Muscle layer of duodenum (tissue), 2 donors: ENCODE measurements around the gene ZSWIM3.
"Not testable (repeated sequence)": the region's sequence is repeated elsewhere in the genome, so short reads cannot be mapped to it uniquely, and the experiment has no call there.

Experiments used
- H3K27ac ChIP-seq: one replicate; pipeline ENCODE4 v1.7.0; 2013; ENCODE audit warnings: mild to moderate bottlenecking, low read length
- H3K27me3 ChIP-seq: one replicate; pipeline ENCODE4 v1.7.0; 2013; ENCODE audit warnings: low read depth, mild to moderate bottlenecking, control low read depth, low read length
- H3K36me3 ChIP-seq, 2 donors: one replicate each; pipeline ENCODE4 v1.7.0; 2013; ENCODE audit warnings: low read length in 2 of 2, control low read depth in 1 of 2, mild to moderate bottlenecking in 1 of 2; ENCODE audit not compliant: insufficient read depth in 2 of 2, control insufficient read depth in 1 of 2
- H3K4me1 ChIP-seq, 2 donors: one replicate each; pipeline ENCODE4 v1.7.0; 2013; ENCODE audit warnings: low read length in 2 of 2, mild to moderate bottlenecking in 2 of 2, control low read depth in 1 of 2, moderate library complexity in 1 of 2; ENCODE audit not compliant: insufficient read depth in 2 of 2, control insufficient read depth in 1 of 2
- H3K4me3 ChIP-seq, 2 donors: one replicate each; pipeline ENCODE4 v1.7.0; 2013; ENCODE audit warnings: low read length in 2 of 2, low read depth in 1 of 2, mild to moderate bottlenecking in 1 of 2
- H3K9me3 ChIP-seq, 2 donors: one replicate each; pipeline ENCODE4 v1.7.0; 2013; ENCODE audit warnings: low read length in 2 of 2, control low read depth in 1 of 2, mild to moderate bottlenecking in 1 of 2; ENCODE audit not compliant: control insufficient read depth in 1 of 2
- donor health status: healthy.

ZSWIM3 gene

DNA sequence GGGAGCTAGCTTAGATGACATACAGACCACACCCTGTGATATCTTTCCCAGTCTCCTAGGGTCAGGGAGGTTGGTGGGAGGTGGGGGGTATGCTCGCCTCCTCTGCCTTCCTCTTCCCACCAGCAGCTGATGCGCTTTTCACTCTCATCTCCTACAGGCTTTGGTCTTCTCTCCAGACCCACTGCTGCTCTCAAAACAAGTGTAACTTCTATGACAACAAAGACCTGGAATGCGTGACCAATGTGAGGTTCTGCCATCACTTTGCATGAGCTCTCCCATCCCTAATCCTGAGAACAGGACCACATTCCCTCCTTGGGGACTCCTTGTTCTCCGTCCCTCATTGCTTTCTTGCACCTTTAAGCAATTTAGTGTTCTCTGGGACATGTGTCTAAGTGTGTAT is 36.4 kb downstream of the ZSWIM3 start:
- peaks cover 28 to 49% of the 10 kb centered on the region in 2 donors for H3K36me3 ChIP-seq
- H3K27ac ChIP-seq, result no peak overlapping the region
- no peaks in the 10 kb centered on the region for H3K27me3 ChIP-seq
- no peak overlapping the region for H3K4me3 ChIP-seq
- no peaks in the 10 kb centered on the region for H3K9me3 ChIP-seq
- H3K4me1 ChIP-seq, result peaks cover 12 to 30% of the 10 kb centered on the region in 2 donors

- Histone ChIP-seq H3K36me3 (peaks cover 30 to 56% of the 10 kb centered on the region in 2 donors), H3K4me3 (no peak overlapping the region), H3K9me3 (no peaks in the 10 kb centered on the region), H3K27ac (no peak overlapping the region), H3K27me3 (no peaks in the 10 kb centered on the region), H3K4me1 (peaks cover 12 to 20% of the 10 kb centered on the region in 2 donors)
Measured at GRCh38 chr20:45894797-45895196, 37.4 kb downstream of the ZSWIM3 start.

DNA sequence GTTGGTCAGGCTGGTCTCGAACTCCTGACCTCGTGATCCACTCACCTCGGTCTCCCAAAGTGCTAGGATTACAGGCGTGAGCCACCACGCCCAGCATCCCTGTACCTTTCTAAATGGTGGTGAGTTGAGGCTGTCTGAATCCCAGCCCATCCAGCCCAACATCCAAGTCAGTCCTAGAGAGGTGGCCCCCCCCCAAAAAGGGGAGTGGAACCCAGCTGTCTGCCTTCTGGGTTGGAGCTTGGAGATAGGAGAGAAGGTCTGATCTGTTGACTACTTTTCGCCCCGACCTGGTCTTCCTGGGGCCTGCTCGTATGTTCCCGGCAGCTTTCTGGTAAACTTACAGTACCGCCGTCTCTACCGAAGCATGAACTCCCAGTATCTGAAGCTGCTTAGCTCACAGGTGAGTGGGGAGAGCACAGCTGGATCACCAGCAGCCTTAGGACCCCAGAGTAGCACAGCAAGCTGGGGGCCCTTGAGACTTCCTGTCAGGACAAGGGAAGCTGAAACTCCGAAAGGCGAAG is 39.3 kb downstream of the ZSWIM3 start:
- peaks cover 12 to 14% of the 10 kb centered on the region in 2 donors for H3K4me1 ChIP-seq
- no peak overlapping the region for H3K27ac ChIP-seq
- no peaks in the 10 kb centered on the region for H3K27me3 ChIP-seq
- H3K36me3 ChIP-seq, result peaks cover 30 to 60% of the 10 kb centered on the region in 2 donors
- no peaks in the 10 kb centered on the region for H3K9me3 ChIP-seq
- no peak overlapping the region for H3K4me3 ChIP-seq

DNA sequence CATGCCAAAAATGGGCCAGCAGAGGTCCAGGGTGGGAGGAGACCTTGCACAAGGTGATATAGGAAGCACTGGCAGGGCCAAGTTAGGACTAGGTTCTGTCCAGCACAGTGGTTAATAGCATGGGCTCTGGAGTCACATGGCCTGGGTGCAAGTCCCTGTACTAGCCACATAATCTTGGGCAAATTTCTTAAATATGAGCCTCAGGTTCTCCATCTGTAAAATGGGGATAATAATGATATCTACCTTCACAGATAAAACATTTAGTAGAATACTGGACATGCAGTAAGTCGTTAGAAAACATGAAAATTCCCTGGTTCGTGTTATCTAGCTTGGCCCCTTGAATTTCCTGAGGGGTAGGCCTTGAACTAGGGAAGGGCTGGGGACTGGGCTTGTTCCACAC is 39.9 kb downstream of the ZSWIM3 start:
- Histone ChIP-seq H3K27ac (no peak overlapping the region), H3K9me3 (no peaks in the 10 kb centered on the region), H3K36me3 (peaks cover 30 to 65% of the 10 kb centered on the region in 2 donors), H3K4me1 (peaks cover 8 to 9% of the 10 kb centered on the region in 2 donors), H3K4me3 (no peak overlapping the region), H3K27me3 (no peaks in the 10 kb centered on the region)

DNA sequence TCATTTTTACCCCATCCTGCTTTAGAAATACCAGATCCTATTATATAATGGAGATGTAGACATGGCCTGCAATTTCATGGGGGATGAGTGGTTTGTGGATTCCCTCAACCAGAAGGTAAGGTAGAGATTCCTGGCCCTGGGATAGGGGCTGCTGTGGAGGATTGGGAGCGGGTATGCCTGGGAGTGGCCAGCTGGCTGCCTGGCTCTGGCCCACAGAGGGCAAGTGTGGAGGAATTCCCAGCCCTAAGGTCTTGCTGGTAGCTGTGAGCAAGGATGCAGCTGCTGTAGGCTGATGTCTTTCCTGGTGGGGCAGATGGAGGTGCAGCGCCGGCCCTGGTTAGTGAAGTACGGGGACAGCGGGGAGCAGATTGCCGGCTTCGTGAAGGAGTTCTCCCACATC is 40.3 kb downstream of the ZSWIM3 start:
- no peaks in the 10 kb centered on the region for H3K9me3 ChIP-seq
- no peak overlapping the region for H3K27ac ChIP-seq
- H3K36me3 ChIP-seq, result peaks cover 30 to 67% of the 10 kb centered on the region in 2 donors
- peaks cover 5% of the 10 kb centered on the region in 2 donors for H3K4me1 ChIP-seq
- H3K27me3 ChIP-seq, result no peaks in the 10 kb centered on the region
- H3K4me3 ChIP-seq, result no peak overlapping the region

- Histone ChIP-seq H3K27ac (no peak overlapping the region), H3K27me3 (no peaks in the 10 kb centered on the region)
Measured at GRCh38 chr20:45898285-45898684, 40.9 kb downstream of the ZSWIM3 start.

DNA sequence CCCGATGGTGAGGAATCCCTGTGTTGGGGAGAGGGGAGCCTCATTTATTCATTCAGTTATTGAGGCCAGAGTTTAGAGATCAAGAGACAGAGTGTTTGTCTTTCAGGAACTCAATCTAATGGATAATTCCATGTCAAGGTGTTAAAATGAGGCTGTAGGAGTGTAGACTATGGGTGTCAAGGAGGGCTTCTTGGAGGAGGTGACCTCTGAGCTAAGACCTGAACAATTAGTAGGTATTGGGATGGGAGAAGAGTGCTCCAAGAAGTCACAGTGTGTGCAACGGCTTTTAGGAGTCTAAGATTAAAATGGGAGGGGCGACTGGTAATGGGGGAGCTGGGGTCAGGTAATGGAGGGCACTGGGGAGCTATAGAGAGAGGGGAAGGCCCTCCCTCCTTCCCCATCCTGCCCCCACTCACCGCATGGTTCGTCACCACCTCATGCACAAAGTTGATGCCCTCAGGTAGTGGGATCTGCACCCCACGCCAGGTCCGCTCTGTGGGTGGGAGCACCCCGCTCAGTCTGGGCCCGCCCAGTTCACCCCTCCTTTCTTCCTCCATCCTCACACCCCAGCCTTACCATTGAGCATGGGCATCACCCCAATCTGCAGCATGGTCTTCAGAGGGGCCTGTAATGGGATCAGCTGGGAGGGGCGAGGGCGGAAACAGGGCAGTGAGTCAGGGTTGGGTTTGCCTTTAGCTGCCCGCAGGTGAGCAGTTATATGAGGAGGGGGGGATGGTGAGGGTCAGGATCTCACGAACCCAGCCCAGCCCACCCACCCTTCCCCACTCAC is 41.8 kb downstream of the ZSWIM3 start:
- H3K4me3 ChIP-seq, result no peak overlapping the region
- H3K4me1 ChIP-seq, result no peaks in the 10 kb centered on the region
- H3K36me3 ChIP-seq, result peaks cover 24 to 55% of the 10 kb centered on the region in 2 donors
- H3K27ac ChIP-seq, result no peak overlapping the region
- no peaks in the 10 kb centered on the region for H3K27me3 ChIP-seq
- H3K9me3 ChIP-seq, result no peaks in the 10 kb centered on the region

More at GRCh38 chr20:45898285-45898684, 40.9 kb downstream of the ZSWIM3 start:
- Histone ChIP-seq H3K36me3 (peaks cover 30 to 61% of the 10 kb centered on the region in 2 donors), H3K4me3 (no peak overlapping the region), H3K9me3 (no peaks in the 10 kb centered on the region), H3K4me1 (no peaks in the 10 kb centered on the region)

DNA sequence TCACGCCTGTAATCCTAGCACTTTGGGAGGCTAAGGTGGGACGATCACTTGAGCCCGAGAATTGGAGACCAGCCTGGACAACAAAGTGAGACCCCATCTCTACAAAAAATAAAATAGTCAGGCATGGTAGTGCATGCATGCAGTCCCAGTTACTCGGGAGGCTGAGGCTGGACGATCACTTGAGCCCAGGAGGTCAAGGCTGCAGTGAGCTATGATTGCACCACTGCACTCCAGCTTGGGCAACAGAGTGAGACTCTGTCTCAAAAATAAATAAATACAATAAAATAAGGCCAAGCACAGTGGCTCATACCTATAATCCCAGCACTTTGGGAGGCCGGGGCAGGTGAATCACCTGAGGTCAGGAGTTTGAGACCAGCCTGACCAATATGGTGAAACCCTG is 43.9 kb downstream of the ZSWIM3 start:
- H3K4me1 ChIP-seq, H3K27ac ChIP-seq, H3K4me3 ChIP-seq, H3K9me3 ChIP-seq, H3K27me3 ChIP-seq: not testable (repeated sequence)
- H3K36me3 ChIP-seq, result peaks cover 28 to 55% of the 10 kb centered on the region in 2 donors

DNA sequence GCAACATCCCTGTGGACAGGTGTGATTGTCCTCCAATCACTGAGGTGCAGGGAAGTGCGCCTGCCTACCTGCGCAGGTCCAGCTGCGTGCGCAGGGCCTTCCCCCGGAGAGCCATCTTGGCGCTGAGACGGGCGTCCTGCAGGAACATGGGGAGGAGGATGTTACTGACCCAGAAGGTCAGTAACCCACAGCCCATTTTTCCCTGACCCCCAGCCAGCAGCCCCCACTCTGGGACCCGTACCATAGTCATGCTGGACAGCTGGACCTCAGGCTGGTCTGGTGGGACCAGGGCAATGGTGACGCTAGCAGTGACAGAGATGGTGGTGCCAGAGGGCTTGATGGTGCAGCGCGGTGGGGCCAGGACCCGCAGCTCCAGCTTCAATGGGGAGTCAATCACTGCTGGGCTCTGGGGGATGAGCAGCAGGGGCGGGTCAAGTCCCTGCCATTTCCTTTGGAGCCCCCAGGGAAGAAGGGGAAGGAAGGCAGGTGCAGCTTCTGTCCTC is 44.8 kb downstream of the ZSWIM3 start:
- Histone ChIP-seq H3K4me1 (no peaks in the 10 kb centered on the region), H3K4me3 (no peak overlapping the region), H3K36me3 (peaks cover 22 to 49% of the 10 kb centered on the region in 2 donors), H3K9me3 (no peaks in the 10 kb centered on the region), H3K27me3 (no peaks in the 10 kb centered on the region), H3K27ac (no peak overlapping the region)

- peaks cover 10 to 32% of the 10 kb centered on the region in 2 donors for H3K36me3 ChIP-seq
- no peak overlapping the region for H3K27ac ChIP-seq
Measured at GRCh38 chr20:45904583-45905504, 47.4 kb downstream of the ZSWIM3 start.

GRCh38 chr20:45905505-45906079 is 48.2 kb downstream of the ZSWIM3 start:
- Histone ChIP-seq H3K27ac (no peak overlapping the region), H3K27me3 (no peaks in the 10 kb centered on the region), H3K36me3 (peaks cover 10 to 32% of the 10 kb centered on the region in 2 donors), H3K4me1 (no peaks in the 10 kb centered on the region), H3K9me3 (no peaks in the 10 kb centered on the region), H3K4me3 (no peak overlapping the region)

More at GRCh38 chr20:45904583-45905504, 47.4 kb downstream of the ZSWIM3 start:
- Histone ChIP-seq H3K4me1 (no peaks in the 10 kb centered on the region), H3K9me3 (no peaks in the 10 kb centered on the region), H3K27me3 (no peaks in the 10 kb centered on the region), H3K4me3 (no peak overlapping the region)
